Suppressor macrophage treated with lipopolysaccharide for 1 hour (primary cell): Measurements from ENCODE around the gene HEMGN.
"Not testable (repeated sequence)": the region's sequence is repeated elsewhere in the genome, so short reads cannot be mapped to it uniquely, and the experiment has no call there.

Experiments used
- DNase-seq, 3 donors: peaks; one replicate each; pipeline ENCODE4 v3.0.0-alpha.2; 2020 to 2022

The HEMGN gene, protein sequence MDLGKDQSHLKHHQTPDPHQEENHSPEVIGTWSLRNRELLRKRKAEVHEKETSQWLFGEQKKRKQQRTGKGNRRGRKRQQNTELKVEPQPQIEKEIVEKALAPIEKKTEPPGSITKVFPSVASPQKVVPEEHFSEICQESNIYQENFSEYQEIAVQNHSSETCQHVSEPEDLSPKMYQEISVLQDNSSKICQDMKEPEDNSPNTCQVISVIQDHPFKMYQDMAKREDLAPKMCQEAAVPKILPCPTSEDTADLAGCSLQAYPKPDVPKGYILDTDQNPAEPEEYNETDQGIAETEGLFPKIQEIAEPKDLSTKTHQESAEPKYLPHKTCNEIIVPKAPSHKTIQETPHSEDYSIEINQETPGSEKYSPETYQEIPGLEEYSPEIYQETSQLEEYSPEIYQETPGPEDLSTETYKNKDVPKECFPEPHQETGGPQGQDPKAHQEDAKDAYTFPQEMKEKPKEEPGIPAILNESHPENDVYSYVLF

DNA sequence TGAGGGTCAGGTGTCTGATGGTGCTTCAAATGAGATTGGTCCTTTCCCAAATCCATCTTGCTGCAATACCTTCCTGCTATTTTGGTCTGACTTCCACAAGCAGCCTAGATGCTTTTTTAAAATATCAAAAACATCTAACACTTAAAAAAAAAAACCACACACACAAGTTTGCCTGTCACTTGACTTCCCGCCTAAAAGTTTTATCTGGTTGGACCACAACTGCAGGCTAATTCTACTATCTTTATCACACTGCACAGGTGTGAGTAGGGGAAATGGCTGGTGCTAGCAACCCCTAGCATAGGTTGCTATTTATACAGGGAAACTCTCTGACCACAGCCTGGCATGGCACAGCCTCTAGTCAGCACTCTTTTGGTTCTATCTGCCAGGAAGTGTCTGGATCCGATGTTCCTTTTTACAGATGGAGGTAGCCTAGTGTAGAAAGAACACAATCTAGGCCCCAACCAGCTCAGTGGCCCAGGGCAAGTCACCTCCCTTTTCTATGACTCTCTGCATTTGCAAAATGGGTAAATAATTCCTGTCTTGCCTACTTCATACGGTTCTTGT lies at the start of gene HEMGN:
Gene HEMGN, minus strand, starts transcription at position 92 of the 564 bp plus-strand sequence. Its CDS starts 36 bp downstream, at position 56.
- no peak for DNase-seq

DNA sequence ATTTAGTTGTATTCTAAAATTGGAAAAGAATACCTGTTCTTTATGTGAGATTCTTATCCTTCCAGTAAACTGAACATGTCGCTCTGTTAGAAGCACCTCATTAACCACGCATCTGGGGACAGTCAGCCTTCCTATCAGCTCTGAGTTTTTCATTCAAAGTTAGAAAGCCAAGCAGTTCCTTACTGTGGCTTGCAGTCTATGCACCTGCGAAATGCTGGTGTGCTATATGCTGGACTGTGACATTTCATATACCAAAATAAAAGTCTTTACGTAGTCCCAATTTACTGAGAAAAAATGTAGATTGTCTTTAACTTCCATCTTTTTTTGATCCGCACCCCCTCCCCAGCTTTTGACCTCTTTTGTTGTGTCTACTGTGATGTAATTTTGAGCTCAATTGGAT lies 49.5 kb upstream of the HEMGN start:
- DNase-seq: no peak

DNA sequence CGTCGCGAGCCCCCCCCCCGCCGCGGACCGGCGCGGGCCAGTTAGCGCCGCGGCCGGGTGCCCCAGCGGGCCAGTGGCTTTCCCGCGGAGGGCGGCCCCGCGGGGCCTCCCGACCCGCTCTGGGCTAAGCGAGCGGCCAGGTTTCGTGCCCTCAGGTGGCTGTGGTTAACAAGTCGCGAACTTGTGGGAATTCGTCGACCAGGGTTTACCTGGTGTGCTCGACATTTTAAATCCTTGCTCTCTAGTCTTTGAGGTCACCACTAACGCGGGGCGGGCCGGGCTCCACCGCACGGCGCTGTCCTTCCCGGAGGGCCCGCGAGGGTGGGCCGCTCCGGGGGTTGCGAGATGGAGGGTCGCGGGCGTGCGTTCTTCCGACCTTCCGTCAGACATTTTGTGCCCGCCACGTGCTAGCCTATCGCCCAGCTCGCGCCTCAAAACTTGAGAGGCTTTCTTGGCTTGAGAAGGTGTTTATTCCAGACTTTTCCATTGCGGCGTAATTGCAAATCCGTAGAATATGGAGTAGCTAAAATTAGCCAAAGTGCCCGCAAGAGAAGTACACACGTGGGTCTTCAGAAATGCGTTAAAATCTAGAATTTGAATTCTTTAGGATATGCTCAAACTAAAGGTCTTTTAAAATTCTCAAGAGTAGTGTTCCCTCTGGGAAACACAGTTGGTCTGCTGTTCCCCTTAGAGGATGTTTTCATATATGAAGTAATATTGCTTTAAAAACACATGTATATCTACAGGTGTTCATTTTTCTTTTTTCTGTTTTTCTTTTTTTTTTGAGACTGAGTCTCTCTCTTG lies 47.3 kb upstream of the HEMGN start:
- DNase-seq: peak in 2 of 3 donors; percentile 27 to 31

DNA sequence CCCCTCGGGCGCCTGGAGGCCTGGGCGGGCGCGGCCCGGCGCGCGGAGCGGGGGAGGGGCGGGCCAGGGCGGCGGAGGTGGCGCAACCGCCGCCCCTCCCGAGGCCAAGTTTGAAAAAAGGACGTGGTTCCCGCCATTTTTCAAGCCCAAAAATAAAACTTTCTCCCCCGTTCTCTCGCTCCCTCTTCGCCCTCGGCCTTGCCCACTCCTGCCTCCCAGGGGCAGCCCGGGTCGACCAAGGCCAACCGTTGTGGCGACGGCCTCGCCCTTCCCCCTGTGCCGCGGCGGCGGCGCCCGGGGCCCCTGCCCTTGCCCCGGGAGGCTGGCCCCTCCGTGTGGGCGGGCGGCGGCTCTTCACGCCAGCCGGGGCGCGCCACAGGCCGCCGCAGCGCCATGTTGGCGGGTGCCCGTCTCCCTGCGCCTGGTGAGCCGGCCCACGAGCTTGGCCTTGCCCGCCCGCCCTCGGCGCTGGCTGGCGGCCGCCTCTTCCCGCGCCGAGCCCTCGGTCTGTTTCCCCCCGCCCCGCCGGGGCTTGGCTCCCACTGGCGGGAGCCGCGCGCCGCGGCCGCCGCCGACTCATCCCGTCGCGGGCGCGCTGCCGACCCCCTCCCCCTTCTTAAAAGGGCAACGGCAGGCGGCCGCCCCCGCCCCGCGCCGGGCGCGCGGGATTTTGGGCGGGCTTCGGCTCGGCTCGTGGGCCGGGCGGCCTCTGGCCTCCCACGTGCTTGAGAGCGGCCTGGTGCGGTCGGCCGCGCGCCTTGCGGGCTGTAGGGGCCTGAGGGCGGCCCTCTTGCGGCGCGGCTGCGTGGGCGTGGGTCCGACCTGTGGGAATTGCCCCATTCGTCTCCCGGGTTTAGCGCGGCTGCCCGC lies 46.5 kb upstream of the HEMGN start:
- peak; percentile 89 to 97 (median 93) for DNase-seq

DNA sequence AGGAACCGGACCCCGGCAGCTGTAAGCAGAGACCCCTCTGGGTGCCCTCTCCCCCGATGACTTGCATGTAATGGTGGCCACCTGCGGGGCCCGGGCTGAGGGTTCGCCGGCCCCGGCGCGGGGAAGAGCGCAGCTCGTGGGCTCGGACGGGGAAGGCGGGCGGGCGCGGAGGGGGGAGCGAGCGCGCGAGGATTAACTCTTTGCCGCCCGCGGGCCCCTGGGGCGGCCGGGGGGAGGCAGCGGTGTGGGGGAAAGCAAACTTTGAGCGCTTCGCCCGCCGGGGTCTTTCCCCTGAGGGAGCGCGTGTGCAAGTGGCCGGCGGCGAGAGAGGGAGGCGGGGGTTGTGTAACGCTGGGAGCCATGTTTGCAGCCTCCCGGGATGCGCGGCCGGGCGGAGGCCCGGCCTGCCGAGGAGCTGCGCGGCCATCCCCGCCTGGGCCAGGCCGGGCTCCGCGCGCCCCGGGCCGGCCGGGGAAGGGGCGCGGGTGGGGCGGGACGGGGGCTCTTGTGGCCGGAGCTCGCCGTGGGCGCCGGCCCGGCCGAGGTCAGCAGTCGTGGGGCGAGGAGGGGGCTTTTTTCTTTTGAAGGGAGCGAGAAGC lies 45.7 kb upstream of the HEMGN start:
- DNase-seq: peak; percentile 57 to 80 (median 70)

DNA sequence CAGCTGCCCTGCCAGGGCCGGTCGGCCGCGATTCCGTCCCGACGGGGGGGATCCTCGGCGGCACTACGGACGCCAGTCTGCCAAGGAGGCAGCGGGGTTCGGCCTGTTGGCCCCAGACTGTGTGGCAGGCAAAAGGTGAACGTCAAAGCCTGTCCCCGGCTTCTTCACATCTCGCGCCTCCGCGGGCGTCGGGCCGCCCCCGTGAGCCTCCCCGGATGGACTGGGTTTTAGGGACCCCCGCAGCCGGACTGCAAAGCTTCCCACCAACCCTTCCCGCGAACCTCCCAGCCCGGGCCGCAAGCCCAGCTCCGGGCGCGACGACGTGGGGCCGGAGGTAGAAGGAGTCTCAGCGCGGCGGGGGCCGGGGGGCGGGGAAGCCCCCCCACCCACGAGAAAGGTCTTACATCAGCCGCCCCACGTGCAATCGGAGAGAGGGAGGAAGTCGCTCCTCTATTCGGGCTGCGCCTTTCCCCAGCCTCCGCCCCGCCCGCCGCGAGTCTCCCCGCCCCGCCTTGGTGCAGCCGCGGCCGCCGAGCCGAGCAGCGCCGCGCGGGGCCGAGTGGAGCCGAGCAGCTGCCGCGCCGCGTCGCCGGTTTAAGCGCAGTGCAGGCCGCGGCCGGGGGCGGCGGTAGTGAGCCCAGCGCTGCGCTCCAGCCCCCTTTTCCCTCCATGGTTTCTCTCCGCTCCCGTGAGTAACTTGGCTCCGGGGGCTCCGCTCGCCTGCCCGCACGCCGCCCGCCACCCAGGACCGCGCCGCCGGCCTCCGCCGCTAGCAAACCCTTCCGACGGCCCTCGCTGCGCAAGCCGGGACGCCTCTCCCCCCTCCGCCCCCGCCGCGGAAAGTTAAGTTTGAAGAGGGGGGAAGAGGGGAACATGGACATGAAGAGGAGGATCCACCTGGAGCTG lies 45.0 kb upstream of the HEMGN start, which contains the start of gene ANP32B:
Gene ANP32B, plus strand, starts transcription at position 659 of the 906 bp plus-strand sequence. Its CDS starts 215 bp downstream, at position 874.
- peak; percentile 94 to 98 (median 98) for DNase-seq

DNA sequence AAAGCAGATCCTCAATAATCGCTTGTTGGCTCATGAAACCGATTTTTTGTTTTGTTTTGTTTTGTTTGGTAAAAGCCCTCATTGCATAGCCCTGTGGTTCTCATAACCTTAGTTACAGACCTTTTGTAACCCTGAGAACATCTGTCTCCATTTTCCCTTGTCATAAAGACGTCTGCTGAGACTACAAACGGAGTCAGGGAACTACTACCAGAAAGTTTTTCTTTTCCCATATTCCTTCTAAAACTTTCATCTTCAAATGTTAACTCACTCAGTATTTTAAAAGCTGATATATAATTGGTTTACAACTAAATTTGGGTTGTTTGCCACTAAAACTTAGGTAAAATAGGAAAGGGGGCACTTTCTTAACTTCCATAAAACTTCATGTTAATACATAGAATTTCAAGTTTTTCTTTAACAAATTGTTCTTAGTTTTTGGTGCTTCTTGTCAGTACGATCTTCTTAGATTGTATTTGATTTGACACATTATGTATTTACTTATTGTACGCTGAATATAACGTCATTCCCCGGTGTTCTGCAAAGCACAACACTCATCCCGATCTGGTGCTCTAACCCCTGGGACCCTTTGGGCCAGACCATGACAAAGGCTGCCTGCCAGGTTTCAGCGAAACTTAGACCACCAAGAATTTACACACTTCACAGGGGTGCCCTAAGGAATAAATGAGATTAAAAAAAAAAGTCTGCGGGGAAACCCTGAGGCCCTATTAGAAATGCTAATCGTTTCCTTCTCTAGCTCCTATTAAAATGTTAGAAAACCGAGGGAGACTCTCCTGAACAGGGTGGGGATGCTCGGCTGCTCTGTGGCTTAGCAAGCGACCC lies 44.1 kb upstream of the HEMGN start:
- no peak for DNase-seq

DNA sequence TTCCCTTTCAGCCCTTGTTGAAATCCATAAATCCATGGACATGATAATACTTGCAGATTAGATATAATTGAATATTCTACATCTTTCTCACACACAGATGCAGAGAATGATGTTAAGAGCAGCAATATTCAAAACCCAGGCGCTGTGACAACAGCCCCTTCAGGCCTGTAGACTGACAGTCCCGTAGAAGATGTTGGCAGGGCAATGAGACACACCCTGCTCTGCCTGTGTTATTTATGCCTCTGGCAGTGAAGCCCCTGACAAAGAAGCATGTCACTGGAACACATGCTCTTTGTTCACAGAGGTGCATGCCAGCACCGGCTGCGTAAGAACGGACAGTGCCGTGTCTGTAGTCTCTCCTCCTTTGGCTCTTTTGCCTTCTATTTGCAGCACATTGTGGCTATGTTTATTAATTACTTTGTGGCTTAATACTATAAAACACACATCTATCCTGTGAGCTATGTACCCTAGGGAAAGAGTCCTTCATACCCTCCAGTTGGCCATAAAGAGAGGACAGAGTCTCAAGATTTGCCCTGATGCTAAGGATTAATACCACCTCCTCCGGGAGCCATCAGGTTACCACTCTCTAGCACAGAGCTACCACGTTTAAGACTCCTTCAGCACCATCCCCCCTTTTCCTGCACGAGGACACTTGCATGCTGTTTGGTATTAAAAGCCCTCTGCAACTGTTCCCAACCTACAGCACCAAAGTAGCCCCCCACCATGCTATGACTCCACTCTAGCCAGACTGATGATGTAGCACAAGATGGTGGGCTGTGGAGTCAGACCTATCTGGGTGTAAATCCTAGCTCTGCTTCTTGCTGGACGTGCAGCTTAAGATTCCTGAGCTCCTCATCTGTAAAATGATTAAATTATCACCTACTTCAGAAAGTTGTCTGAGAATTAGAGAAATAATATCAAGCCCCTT lies 43.2 kb upstream of the HEMGN start:
- DNase-seq: no peak

DNA sequence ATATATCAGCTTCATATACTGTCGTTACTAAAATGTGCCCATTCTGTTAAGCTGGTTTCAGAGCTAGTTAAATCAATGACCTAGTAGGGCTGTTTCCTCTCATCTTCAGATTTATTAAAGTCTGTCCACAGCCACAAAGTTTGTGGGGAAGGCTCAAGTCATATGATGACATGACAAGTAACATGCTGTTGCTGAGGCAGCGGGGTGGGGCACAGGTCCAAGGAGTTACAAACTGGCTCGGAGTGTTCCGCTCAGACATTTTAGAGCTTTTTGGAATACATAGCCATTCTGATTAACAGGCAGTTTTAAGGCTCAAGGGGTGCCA lies 42.5 kb upstream of the HEMGN start:
- no peak for DNase-seq

DNA sequence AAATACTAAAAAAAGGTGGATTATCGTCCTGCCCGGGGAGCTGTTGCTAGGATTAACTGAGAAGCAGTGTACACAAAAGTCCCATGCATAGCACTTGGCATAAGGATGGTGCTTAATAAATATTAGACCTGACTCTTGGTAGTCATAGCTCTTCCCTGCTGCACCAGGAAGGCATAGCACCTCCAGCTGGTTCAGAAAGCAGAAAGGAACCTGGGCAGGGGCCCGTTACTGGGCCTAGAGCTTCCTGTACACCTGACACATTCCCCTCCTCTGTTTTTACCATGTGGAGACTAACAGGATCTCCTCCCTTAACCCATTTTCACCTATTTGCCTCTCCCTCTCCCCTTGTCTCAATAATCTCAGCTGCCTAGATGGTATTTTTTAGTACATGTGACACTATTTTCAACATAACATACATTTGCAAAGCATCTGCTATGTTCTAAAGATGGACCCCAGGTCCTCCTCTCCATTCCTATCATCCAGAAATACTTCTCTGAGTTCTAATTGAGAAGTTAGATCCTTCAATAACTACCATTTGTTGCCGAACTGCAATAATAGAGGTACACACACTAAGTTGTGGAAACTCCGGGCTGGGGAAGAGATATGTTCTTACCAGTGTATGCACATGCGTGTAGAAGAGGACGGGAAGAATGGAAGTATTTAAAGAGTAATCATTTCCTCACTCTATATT lies 42.0 kb upstream of the HEMGN start:
- DNase-seq: no peak

DNA sequence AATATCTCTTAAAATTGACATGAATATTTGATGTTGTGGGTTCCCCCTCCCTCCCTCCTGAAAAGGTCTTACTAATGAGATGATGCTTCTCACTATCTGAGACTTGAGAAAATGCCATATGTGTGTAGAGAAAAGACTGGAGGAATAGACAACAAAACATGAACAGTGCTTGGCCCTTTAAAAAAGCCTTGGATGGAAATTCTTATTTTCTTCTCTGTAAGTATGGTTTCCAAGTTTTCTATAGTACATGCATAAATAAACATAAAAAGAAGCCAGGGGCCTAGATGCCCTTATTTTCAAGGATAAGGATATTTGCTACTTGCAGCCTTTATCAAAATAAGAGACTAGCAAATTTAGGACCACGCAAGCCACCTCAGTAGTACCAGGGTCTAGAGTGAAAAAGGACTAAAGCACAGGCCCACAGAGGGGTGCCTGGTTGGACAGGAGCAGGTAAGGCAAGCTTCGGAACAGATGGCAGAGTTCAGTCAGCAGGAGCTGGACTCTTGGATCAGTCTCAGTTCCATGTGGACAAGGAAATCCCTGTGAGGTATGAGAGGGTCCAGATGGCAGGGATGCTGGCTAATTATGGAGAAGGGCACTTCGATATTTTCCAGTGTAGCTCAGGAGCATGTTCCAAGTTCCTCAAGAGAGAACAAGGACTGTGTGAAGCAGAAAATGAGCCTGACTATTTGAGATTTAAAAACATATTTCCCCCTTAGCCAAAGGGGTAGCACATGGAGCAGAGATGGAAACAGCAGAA lies 40.6 kb upstream of the HEMGN start:
- no peak for DNase-seq

DNA sequence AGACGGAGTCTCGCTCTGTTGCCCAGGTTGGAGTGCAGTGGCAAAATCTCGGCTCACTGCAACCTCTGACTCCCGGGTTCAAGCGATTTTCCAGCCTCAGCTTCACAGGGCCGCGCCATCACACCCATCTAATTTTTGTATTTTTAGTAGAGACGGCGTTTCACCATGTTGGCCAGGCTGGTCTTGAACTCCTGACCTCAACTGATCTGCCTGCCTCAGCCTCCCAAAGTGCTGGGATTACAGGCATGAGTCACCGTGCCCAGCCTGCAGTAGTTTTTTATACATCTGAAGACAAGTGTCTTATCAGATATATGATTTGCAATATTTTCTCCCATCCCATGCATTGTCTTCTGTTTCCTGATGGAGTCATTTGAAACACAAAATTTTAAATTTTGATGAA lies 38.7 kb upstream of the HEMGN start:
- DNase-seq: not testable (repeated sequence)

DNA sequence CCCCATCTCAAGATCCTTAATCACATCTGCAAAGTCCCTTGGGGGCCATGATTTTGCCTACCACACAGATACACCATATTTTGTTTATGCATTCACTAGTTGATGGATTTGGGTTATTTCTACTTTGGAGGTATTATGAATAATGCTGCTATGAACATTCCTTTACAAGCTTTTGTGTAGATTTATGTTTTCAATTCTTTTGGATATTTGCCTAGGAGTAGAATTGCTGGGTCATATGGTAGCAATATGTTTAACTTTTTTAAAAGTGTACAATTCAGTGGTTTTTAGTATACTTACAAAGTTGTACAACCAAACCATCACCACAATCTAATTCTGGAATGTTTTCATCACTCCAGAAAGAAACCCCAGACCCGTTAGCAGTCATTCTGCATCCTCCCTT lies 37.4 kb upstream of the HEMGN start:
- no peak for DNase-seq

DNA sequence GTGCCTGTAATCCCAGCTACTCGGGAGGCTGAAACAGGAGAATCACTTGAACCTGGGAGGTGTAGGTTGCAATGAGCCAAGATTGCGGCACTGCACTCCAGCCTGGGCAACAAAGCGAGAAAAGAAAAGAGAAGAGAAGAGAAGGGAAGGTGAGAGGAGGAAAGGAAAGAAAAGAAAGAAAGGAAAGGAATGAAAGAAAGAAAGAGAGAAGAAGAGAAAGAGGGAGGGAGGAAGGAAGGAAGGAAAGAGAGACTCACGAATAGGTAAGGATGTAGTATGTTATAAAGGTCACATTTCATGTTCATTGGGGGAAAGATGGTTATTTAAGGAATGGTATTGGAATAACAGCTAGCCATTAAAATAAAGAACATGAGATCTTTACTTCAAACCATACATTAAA lies 34.8 kb upstream of the HEMGN start:
- DNase-seq: no peak

DNA sequence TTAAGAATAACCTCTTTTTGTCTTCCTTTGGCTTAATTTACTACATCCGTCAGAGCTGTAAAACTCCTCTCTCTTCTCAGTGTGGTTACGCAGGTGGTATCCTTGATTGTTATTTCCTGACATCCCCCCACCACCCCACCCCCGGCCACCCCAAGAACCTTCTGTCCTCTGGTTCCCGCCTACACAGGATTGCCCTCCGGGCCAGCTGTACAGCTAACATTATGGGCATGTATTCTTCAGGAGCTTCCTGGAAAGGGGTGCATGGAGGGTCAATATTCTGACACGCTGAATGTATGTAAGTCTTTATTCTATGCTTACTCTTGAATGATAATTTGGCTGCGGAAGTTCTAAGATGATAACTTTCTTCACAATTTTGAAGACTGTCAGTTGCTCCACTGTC lies 32.2 kb upstream of the HEMGN start:
- DNase-seq: no peak

DNA sequence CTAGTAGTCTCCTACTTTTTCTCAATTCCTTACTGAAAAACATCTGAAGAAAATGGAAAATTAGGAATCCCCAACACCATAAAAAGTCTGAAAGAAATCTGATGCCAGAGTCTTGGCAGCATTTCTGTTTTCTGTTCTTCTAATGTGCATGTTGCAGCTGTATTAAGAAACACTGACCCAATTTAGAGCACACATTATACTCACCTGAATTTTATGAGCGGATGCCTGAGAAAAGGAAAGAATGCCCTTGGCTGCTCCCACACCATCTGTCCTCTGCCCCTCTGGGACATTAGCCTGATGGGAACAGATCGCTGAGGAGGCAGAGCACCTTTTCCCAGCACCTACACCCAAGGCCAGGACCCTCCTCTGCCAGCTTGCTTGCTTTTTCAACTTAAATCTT lies 31.0 kb upstream of the HEMGN start:
- no peak for DNase-seq

DNA sequence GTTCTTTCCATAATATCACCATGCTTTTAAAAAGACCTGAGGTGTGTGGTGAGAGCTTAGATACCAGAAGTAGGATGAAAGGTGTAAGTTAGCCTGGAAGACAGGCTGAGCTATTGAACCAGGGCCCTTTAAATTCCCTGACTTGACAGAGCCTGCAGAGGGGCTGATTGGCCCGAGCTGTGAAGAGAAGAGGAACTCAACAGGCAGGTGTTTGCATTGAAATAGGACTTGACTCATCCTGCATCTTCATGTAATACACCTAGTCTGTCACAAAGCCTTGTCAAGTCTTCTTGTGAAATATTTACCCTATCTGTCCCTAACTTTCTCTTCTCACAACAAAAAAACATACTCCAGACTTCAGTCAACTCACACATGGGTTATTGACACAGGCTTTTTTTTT lies 28.5 kb upstream of the HEMGN start:
- no peak for DNase-seq

DNA sequence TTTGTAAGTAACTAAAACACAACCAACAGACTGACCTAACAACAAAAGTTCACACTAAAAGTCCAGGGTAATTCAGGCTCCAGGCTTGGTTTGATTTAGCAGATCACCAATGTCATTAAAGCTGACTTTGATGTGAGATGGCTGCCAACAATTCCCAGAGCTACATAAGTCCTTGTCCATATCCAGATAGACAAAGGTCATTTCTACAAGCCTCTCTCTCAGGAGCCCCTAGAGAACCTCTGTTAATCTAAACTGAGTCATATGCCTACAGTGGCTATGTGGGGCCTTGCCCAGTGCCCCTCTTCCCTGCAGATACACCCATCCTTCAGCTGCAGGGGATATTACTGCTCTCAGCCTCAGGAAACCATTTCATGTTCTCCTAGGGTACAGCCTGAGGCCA lies 26.9 kb upstream of the HEMGN start:
- no peak for DNase-seq
